Activated T-helper 1 cell treated with Interleukin-2 at 50 U/mL for 16 hours (primary cell): ENCODE measurements around the gene ATP8B1.
"Not testable (repeated sequence)": the region's sequence is repeated elsewhere in the genome, so short reads cannot be mapped to it uniquely, and the experiment has no call there.

Experiments
- DNase-seq: peaks from one replicate; pipeline ENCODE4 v3.0.0-alpha.2; 2020; ENCODE audit warnings: low read depth

The ATP8B1 gene

GRCh38 chr18:57764995-57765394 lies 38.1 kb downstream of the ATP8B1 start:
- DNase-seq, result no peak

GRCh38 chr18:57764087-57764486 lies 39.0 kb downstream of the ATP8B1 start:
- no peak for DNase-seq

- DNase-seq, result no peak
Measured at GRCh38 chr18:57762686-57763085, 40.4 kb downstream of the ATP8B1 start.

GRCh38 chr18:57759650-57760049 lies 43.5 kb downstream of the ATP8B1 start:
- no peak for DNase-seq

- DNase-seq, result no peak
Measured at GRCh38 chr18:57755473-57756067, 47.5 kb downstream of the ATP8B1 start.

GRCh38 chr18:57754577-57755338 lies 48.4 kb downstream of the ATP8B1 start:
- no peak for DNase-seq

- no peak for DNase-seq
Measured at GRCh38 chr18:57753063-57753462, 50.1 kb downstream of the ATP8B1 start.

- no peak for DNase-seq
Measured at GRCh38 chr18:57749604-57749970, 53.5 kb downstream of the ATP8B1 start.

GRCh38 chr18:57748770-57749603 lies 54.1 kb downstream of the ATP8B1 start:
- no peak for DNase-seq

- no peak for DNase-seq
Measured at GRCh38 chr18:57747809-57748680, 55.1 kb downstream of the ATP8B1 start.

- DNase-seq, result no peak
Measured at GRCh38 chr18:57744211-57744694, 58.9 kb downstream of the ATP8B1 start.

- DNase-seq, result no peak
Measured at GRCh38 chr18:57743008-57743407, 60.1 kb downstream of the ATP8B1 start.

GRCh38 chr18:57741273-57741672 lies 61.8 kb downstream of the ATP8B1 start:
- DNase-seq, result no peak

GRCh38 chr18:57738078-57738477 lies 65.0 kb downstream of the ATP8B1 start:
- no peak for DNase-seq

- DNase-seq, result no peak
Measured at GRCh38 chr18:57737400-57738060, 65.6 kb downstream of the ATP8B1 start.

- not testable (repeated sequence) for DNase-seq
Measured at GRCh38 chr18:57735042-57735441, 68.1 kb downstream of the ATP8B1 start.

- DNase-seq, result no peak
Measured at GRCh38 chr18:57733861-57734260, 69.3 kb downstream of the ATP8B1 start.

- DNase-seq, result no peak
Measured at GRCh38 chr18:57730146-57730545, 73.0 kb downstream of the ATP8B1 start.

- DNase-seq, result no peak
Measured at GRCh38 chr18:57728941-57729511, 74.1 kb downstream of the ATP8B1 start.

- DNase-seq, result no peak
Measured at GRCh38 chr18:57727952-57728807, 74.9 kb downstream of the ATP8B1 start.
